BJ (cell line): ENCODE measurements around the gene KRTAP4-16. TPM values are rescaled to one million over a fixed set of nuclear protein-coding genes. Genes with fewer than 3 reads are reported as not detected.

Experiments used
- CTCF ChIA-PET: fragments of 350-600 bp; formaldehyde crosslinking; extraction: SDS; loops from one replicate; lab custom pipeline; 2021; ENCODE audit warnings: antibody characterized with exemption, inconsistent platforms; lab: Yijun Ruan, JAX
- POLR2A ChIA-PET: fragments of 300-600 bp; sonication (Branson Sonifier 250); formaldehyde crosslinking; extraction: SDS; loops from one replicate; lab custom pipeline; 2021; ENCODE audit warnings: antibody characterized with exemption; lab: Charles Lee
- DNase-seq: peaks from one replicate; pipeline ENCODE4 v3.0.0-alpha.2; 2011; ENCODE audit warnings: low read depth
- H3K27me3 ChIP-seq: 2 replicates; pipeline ENCODE4 v1.6.0; 2011; ENCODE audit warnings: low read length; ENCODE audit not compliant: control insufficient read depth, insufficient read depth
- H3K36me3 ChIP-seq: 2 replicates; pipeline ENCODE4 v1.5.1; 2011; ENCODE audit warnings: low read length; ENCODE audit not compliant: control insufficient read depth, insufficient read depth
- H3K4me3 ChIP-seq: 2 replicates; pipeline ENCODE4 v1.5.1; 2011; ENCODE audit warnings: low read depth, mild to moderate bottlenecking, control low read depth, low read length
- CTCF ChIP-seq: IDR thresholded peaks from 2 replicates; pipeline ENCODE4 v1.5.1; 2011; ENCODE audit warnings: low read depth, mild to moderate bottlenecking, control low read depth, inconsistent platforms, low read length, moderate library complexity; ENCODE audit not compliant: insufficient read depth
- polyA plus RNA-seq: library from polyadenylated mRNA; depleted of rRNA; stranded (reverse); fragments of >200 nt; gene quantifications from 2 replicates; pipeline ENCODE4 v1.2.3, GENCODE V29; 2011

KRTAP4-16 gene
- polyA plus RNA-seq, 1 experiment: not detected

- no peak for TF ChIP-seq CTCF
- ChIA-PET POLR2A (interaction anchor here (1.0 kb wide), 1 partner anchor 21 kb away, joined by 3 read pairs; no protein-coding TSS in a partner anchor), CTCF (no interaction called here)
- Histone ChIP-seq H3K27me3 (no peaks in the 10 kb centered on the region), H3K36me3 (no peaks in the 10 kb centered on the region), H3K4me3 (no peak overlapping the region)
- DNase-seq: no peak
These were observed 19.4 kb downstream of the KRTAP4-16 start for GRCh38 chr17:41082626-41083025.

GRCh38 chr17:41076788-41077187, 25.2 kb downstream of the KRTAP4-16 start:
- ChIA-PET POLR2A (no interaction called here), CTCF (no interaction called here)
- TF ChIP-seq CTCF: no peak
- Histone ChIP-seq H3K4me3 (no peak overlapping the region), H3K27me3 (no peaks in the 10 kb centered on the region), H3K36me3 (no peaks in the 10 kb centered on the region)
- no peak for DNase-seq

GRCh38 chr17:41073676-41074075, 28.3 kb downstream of the KRTAP4-16 start:
- TF ChIP-seq CTCF: no peak
- DNase-seq: no peak
- CTCF ChIA-PET: interaction anchor here (0.6 kb wide), 1 partner anchor 469 kb away, joined by 3 read pairs; no protein-coding TSS in a partner anchor
- H3K4me3 ChIP-seq: no peak overlapping the region
- no peaks in the 10 kb centered on the region for H3K27me3 ChIP-seq
- H3K36me3 ChIP-seq: no peaks in the 10 kb centered on the region
- POLR2A ChIA-PET: no interaction called here

GRCh38 chr17:41071606-41072360, 30.2 kb downstream of the KRTAP4-16 start:
- DNase-seq: no peak
- TF ChIP-seq CTCF: no peak
- Histone ChIP-seq H3K4me3 (no peak overlapping the region), H3K27me3 (no peaks in the 10 kb centered on the region), H3K36me3 (no peaks in the 10 kb centered on the region)
- POLR2A ChIA-PET: no interaction called here
- CTCF ChIA-PET: interaction anchor here (1.1 kb wide), 1 partner anchor 22 kb away, joined by 4 read pairs; no protein-coding TSS in a partner anchor

GRCh38 chr17:41069031-41069430, 33.0 kb downstream of the KRTAP4-16 start:
- TF ChIP-seq CTCF: no peak
- Histone ChIP-seq H3K27me3 (no peaks in the 10 kb centered on the region), H3K36me3 (no peaks in the 10 kb centered on the region), H3K4me3 (no peak overlapping the region)
- no peak for DNase-seq
- POLR2A ChIA-PET: no interaction called here
- CTCF ChIA-PET: interaction anchor here (2.2 kb wide), 1 partner anchor 480 kb away, joined by 9 read pairs; no protein-coding TSS in a partner anchor
